ENCODE measurements around the gene FRS3.
A peak's percentile ranks its signal among the peaks of the same experiment; 100 is the strongest.

The FRS3 gene

GRCh38 chr6:41737591-41738130 is 42.0 kb downstream of the FRS3 start:
- no peak overlapping the region for H3K27ac ChIP-seq
- TF ChIP-seq, protein P1, sequence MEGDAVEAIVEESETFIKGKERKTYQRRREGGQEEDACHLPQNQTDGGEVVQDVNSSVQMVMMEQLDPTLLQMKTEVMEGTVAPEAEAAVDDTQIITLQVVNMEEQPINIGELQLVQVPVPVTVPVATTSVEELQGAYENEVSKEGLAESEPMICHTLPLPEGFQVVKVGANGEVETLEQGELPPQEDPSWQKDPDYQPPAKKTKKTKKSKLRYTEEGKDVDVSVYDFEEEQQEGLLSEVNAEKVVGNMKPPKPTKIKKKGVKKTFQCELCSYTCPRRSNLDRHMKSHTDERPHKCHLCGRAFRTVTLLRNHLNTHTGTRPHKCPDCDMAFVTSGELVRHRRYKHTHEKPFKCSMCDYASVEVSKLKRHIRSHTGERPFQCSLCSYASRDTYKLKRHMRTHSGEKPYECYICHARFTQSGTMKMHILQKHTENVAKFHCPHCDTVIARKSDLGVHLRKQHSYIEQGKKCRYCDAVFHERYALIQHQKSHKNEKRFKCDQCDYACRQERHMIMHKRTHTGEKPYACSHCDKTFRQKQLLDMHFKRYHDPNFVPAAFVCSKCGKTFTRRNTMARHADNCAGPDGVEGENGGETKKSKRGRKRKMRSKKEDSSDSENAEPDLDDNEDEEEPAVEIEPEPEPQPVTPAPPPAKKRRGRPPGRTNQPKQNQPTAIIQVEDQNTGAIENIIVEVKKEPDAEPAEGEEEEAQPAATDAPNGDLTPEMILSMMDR (conservative IDR thresholded peaks at IDR 0.05), result no peak

DNA sequence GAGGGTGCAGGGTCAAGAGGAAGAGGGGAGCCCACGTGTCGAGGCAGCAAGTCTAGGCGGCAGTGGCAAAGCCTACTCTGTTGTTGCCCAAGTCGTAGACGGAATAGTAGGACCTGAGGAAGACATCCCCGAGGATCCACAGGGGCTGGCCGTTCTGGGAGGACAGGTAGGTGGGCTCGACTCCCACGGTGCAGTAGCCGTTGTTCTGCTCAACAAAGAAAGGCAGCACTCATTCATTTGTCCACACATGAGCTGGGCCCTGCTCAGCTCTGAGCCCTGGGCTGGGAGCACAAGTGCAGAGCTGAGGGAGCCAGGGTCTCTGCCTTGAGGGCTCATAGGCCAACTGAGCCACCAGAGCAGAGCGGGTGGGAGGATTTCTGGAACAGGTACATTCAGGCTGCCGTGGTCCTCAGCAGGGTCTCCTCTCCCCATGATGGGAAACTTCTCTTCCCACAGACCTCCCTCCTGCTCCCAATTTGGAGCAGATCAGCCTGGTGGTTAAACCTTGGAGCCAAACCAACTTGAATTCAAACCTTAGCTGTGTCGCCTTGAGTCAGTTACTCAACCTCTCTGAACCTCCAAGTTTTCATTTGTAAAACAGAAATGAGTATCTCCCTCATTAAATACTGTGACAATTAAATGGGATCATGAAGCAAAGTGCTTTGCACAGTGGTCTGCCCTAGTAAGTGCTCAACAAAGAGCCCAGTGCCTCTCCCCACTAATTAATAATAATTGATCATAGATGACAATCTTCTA is 42.7 kb downstream of the FRS3 start:
- TF ChIP-seq, protein P1 (conservative IDR thresholded peaks at IDR 0.05), result no peak
- no peak overlapping the region for H3K27ac ChIP-seq

DNA sequence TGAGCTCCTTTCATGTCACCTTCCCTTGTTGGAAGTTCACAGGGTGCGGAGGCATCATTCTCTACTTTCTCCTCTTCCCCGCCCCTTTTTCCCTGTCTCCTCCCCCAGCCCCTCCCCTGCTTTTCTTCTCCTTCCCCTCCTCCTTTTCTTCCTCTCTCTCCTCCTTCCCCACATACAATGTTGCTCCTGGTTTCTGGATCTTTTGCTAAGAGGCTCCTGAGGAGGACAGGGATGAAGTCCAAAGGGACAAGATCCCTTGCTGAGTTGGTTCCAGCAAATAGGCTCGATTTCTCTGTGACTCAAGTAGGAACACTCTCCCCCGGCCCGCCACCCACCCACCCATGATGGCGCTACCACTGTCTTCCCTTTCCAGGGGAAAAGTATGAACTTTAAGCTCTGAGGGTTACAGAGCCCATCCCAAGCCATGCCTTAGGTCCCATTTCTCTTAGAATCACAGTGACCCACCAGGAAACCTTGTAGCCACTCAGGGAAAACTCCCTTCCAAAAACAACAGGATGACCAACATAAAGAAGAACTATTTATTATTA is 43.4 kb downstream of the FRS3 start:
- no peak overlapping the region; the same call in 1 of the 2 replicates for H3K27ac ChIP-seq
- TF ChIP-seq, protein P1 (conservative IDR thresholded peaks at IDR 0.05), result no peak

GRCh38 chr6:41735427-41736185 is 44.1 kb downstream of the FRS3 start, which contains the start of gene TFEB:
TFEB (minus strand) TSS chr6:41735608; CDS start chr6:41691213, 44,395 bp downstream.
- H3K27ac ChIP-seq, result peak within 1 kb of the TSS; percentile 95
- TF ChIP-seq, protein P1 (conservative IDR thresholded peaks at IDR 0.05), result peak; percentile 98

GRCh38 chr6:41734666-41735426 is 44.9 kb downstream of the FRS3 start:
- peak overlapping the region; percentile 95 for H3K27ac ChIP-seq
- TF ChIP-seq, protein P1 (conservative IDR thresholded peaks at IDR 0.05), result no peak

DNA sequence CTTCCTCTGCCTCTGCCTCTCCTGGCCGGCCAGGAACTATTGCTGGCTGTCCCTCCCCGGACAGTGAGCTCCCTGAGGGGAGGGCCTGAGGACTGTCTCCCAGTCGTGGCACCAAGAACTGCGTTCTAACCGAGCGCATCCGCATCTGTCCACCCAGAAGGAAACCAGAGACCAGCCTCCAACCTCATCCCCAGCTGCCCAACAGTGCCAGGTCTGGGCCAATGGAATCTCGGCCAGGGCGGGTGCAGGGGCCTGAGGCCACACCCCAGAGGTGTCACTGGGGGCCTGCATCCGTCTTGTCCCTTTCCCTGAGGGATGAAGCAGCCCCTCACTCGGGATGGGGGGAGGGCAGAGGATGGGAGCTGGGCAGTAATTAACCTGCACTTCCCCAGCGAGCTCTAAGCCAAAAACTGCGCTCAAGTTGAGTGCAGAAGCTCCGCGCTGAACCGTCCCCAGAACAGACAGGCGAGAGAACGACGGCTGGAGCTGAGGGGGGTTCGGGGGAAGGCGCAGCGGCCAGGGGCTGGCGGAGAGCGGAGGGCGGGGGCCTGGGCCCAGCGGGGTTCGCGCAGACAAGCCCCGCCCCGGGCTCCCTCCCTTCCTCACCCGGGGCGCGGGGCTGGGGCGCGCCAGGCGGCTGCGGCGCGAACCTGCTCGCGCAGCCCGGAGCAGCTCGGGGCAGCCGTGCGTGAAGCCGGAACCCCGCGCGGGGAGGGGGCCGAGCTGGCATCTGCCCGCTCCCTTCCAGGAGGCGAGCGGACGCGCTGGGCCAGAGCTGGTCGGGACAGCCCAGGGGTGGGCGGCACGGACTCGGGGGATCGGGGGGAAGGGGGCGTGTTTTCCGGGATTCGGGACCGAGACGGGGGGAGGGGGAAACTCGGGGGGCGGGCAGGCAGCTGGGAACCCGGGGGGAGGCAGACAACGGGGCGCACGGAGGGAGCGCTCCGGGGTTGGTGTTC is 45.7 kb downstream of the FRS3 start:
- peak overlapping the region; percentile 95 for H3K27ac ChIP-seq
- TF ChIP-seq, protein P1 (conservative IDR thresholded peaks at IDR 0.05), result no peak
